Medulla oblongata (tissue), 1 donor: ENCODE data around the gene MSL2.
A peak's percentile ranks its signal among the peaks of the same experiment; 100 is the strongest.
"Not testable (repeated sequence)": the region's sequence is repeated elsewhere in the genome, so short reads cannot be mapped to it uniquely, and the experiment has no call there.

Source experiments
- DNase-seq: peaks from one replicate; pipeline ENCODE4 v3.0.0-alpha.2; 2015; ENCODE audit errors: extremely low spot score

MSL2 gene

GRCh38 chr3:136193278-136194054, 2.7 kb downstream of the MSL2 start:
- peak; percentile 38 for DNase-seq

GRCh38 chr3:136192831-136193230, 3.3 kb downstream of the MSL2 start:
- DNase-seq: no peak

- not testable (repeated sequence) for DNase-seq
Measured at GRCh38 chr3:136192195-136192594, 3.9 kb downstream of the MSL2 start.

- DNase-seq: no peak
Measured at GRCh38 chr3:136189859-136190617, 6.1 kb downstream of the MSL2 start.

GRCh38 chr3:136189043-136189442, 7.1 kb downstream of the MSL2 start:
- DNase-seq: no peak

- DNase-seq: no peak
Measured at GRCh38 chr3:136187868-136188267, 8.3 kb downstream of the MSL2 start.

GRCh38 chr3:136186846-136187245, 9.3 kb downstream of the MSL2 start:
- DNase-seq: no peak

- no peak for DNase-seq
Measured at GRCh38 chr3:136186344-136186743, 9.8 kb downstream of the MSL2 start.

- no peak for DNase-seq
Measured at GRCh38 chr3:136184703-136185102, 11.4 kb downstream of the MSL2 start.

GRCh38 chr3:136181741-136182140, 14.4 kb downstream of the MSL2 start:
- DNase-seq: no peak

- no peak for DNase-seq
Measured at GRCh38 chr3:136177876-136178275, 18.3 kb downstream of the MSL2 start.

- DNase-seq: no peak
Measured at GRCh38 chr3:136173939-136174490, 22.1 kb downstream of the MSL2 start.

- no peak for DNase-seq
Measured at GRCh38 chr3:136171097-136171542, 25.0 kb downstream of the MSL2 start.

- not testable (repeated sequence) for DNase-seq
Measured at GRCh38 chr3:136168236-136168635, 27.9 kb downstream of the MSL2 start.

- DNase-seq: no peak
Measured at GRCh38 chr3:136166507-136166906, 29.6 kb downstream of the MSL2 start.

GRCh38 chr3:136163607-136164006, 32.5 kb downstream of the MSL2 start:
- DNase-seq: not testable (repeated sequence)

GRCh38 chr3:136162322-136162721, 33.8 kb downstream of the MSL2 start:
- no peak for DNase-seq

- DNase-seq: no peak
Measured at GRCh38 chr3:136161516-136161915, 34.6 kb downstream of the MSL2 start.

GRCh38 chr3:136152963-136153362, 43.2 kb downstream of the MSL2 start:
- DNase-seq: no peak

GRCh38 chr3:136152176-136152843, 43.8 kb downstream of the MSL2 start:
- no peak for DNase-seq

GRCh38 chr3:136151219-136151618, 44.9 kb downstream of the MSL2 start:
- DNase-seq: no peak

- no peak for DNase-seq
Measured at GRCh38 chr3:136149667-136150066, 46.5 kb downstream of the MSL2 start.
